ENCODE measurements around the gene RBBP9.

Gene RBBP9

GRCh38 chr20:18514127-18514526, 17.1 kb upstream of the RBBP9 start:
- TF ChIP-seq POLR2A (IDR thresholded peaks at IDR 0.05; ENCODE audit: extremely low read depth, insufficient read length), result no peak
- no peak for TF ChIP-seq CTCF (IDR thresholded peaks at IDR 0.05; ENCODE audit: low read depth, low read length)
- TF ChIP-seq MAX (IDR thresholded peaks at IDR 0.05; ENCODE audit: low read depth, low read length), result no peak
- TF ChIP-seq MYC (IDR thresholded peaks at IDR 0.05; ENCODE audit: low read depth, low read length), result no peak
- H3K4me3 ChIP-seq (ENCODE audit: low read depth, low read length), result no peak overlapping the region
- no peak for DNase-seq (ENCODE audit: low read depth)

GRCh38 chr20:18513208-18513607, 16.2 kb upstream of the RBBP9 start:
- no peak overlapping the region for H3K4me3 ChIP-seq (ENCODE audit: low read depth, low read length)
- peak; percentile 55 for DNase-seq (ENCODE audit: low read depth)
- TF ChIP-seq CTCF (IDR thresholded peaks at IDR 0.05; ENCODE audit: low read depth, low read length), result no peak
- TF ChIP-seq POLR2A (IDR thresholded peaks at IDR 0.05; ENCODE audit: extremely low read depth, insufficient read length), result no peak
- no peak for TF ChIP-seq MYC (IDR thresholded peaks at IDR 0.05; ENCODE audit: low read depth, low read length)
- no peak for TF ChIP-seq MAX (IDR thresholded peaks at IDR 0.05; ENCODE audit: low read depth, low read length)

GRCh38 chr20:18511571-18511970, 14.5 kb upstream of the RBBP9 start:
- no peak for TF ChIP-seq MYC (IDR thresholded peaks at IDR 0.05; ENCODE audit: low read depth, low read length)
- TF ChIP-seq MAX (IDR thresholded peaks at IDR 0.05; ENCODE audit: low read depth, low read length), result no peak
- no peak for TF ChIP-seq CTCF (IDR thresholded peaks at IDR 0.05; ENCODE audit: low read depth, low read length)
- no peak for TF ChIP-seq POLR2A (IDR thresholded peaks at IDR 0.05; ENCODE audit: extremely low read depth, insufficient read length)
- DNase-seq (ENCODE audit: low read depth), result peak; percentile 52
- peak overlapping the region; percentile 34 for H3K4me3 ChIP-seq (ENCODE audit: low read depth, low read length)

GRCh38 chr20:18507218-18508191, 10.5 kb upstream of the RBBP9 start, which contains the start of gene SEC23B:
TSS of gene SEC23B (plus strand) at chr20:18507940. CDS start at chr20:18510836, 2,896 bp downstream.
- H3K4me3 ChIP-seq (ENCODE audit: low read depth, low read length), result peak within 1 kb of the TSS; percentile 90
- peak; percentile 99 for DNase-seq (ENCODE audit: low read depth)
- TF ChIP-seq CTCF (IDR thresholded peaks at IDR 0.05; ENCODE audit: low read depth, low read length) (no peak), POLR2A (IDR thresholded peaks at IDR 0.05; ENCODE audit: extremely low read depth, insufficient read length) (peak; percentile 82), MAX (IDR thresholded peaks at IDR 0.05; ENCODE audit: low read depth, low read length) (no peak; the same call in 1 of the 2 replicates)

- DNase-seq (ENCODE audit: low read depth), result peak; percentile 17
- H3K4me3 ChIP-seq (ENCODE audit: low read depth, low read length), result peak overlapping the region; percentile 90
- no peak for TF ChIP-seq CTCF (IDR thresholded peaks at IDR 0.05; ENCODE audit: low read depth, low read length)
- TF ChIP-seq POLR2A (IDR thresholded peaks at IDR 0.05; ENCODE audit: extremely low read depth, insufficient read length), result no peak
- no peak for TF ChIP-seq MYC (IDR thresholded peaks at IDR 0.05; ENCODE audit: low read depth, low read length)
- TF ChIP-seq MAX (IDR thresholded peaks at IDR 0.05; ENCODE audit: low read depth, low read length), result no peak
These were observed 9.7 kb upstream of the RBBP9 start for GRCh38 chr20:18506744-18507143.

Measured in NB4 (cell line).